Activated B cell treated with CpG ODN at 0.5 μM for 24 hours (primary cell): Measurements from ENCODE around the gene B4GALNT2. TPM values are rescaled to one million over a fixed set of nuclear protein-coding genes. Genes with fewer than 3 reads are reported as not detected.
"Not testable (repeated sequence)": the region's sequence is repeated elsewhere in the genome, so short reads cannot be mapped to it uniquely, and the experiment has no call there.

Experiments used
- ATAC-seq: fragments of 200-7000 bp; cut with Tn5 transposase; one replicate; pipeline ENCODE4 v1.10.0; 2021; ENCODE audit warnings: low read depth, mild to moderate bottlenecking, moderate library complexity
- CTCF ChIA-PET: fragments of 350-600 bp; sonication (Branson Sonifier 250); formaldehyde crosslinking; loops from one replicate; lab custom pipeline; 2021; ENCODE audit warnings: antibody characterized with exemption; lab: Charles Lee
- POLR2A ChIA-PET: fragments of 350-600 bp; sonication (Branson Sonifier 250); formaldehyde crosslinking; loops from one replicate; lab custom pipeline; 2021; ENCODE audit warnings: antibody characterized with exemption; lab: Charles Lee
- DNase-seq: peaks from one replicate; pipeline ENCODE4 v3.0.0; 2022
- H3K27ac Mint-ChIP-seq: one replicate; pipeline ENCODE4 v1.8.0; 2020; ENCODE audit warnings: mixed read lengths
- H3K27me3 Mint-ChIP-seq: one replicate; pipeline ENCODE4 v1.8.0; 2021; ENCODE audit warnings: mixed read lengths
- H3K36me3 Mint-ChIP-seq: one replicate; pipeline ENCODE4 v1.8.0; 2021; ENCODE audit warnings: low read depth, mixed read lengths
- H3K4me1 Mint-ChIP-seq: one replicate; pipeline ENCODE4 v1.8.0; 2021; ENCODE audit warnings: mixed read lengths
- H3K4me3 Mint-ChIP-seq: one replicate; pipeline ENCODE4 v1.8.0; 2020; ENCODE audit warnings: mild to moderate bottlenecking, mixed read lengths
- H3K9me3 Mint-ChIP-seq: one replicate; pipeline ENCODE4 v1.8.0; 2020; ENCODE audit warnings: mixed read lengths
- intact Hi-C: fragments of 100-400 bp; cut with micrococcal nuclease; formaldehyde crosslinking; loops from one replicate; pipeline ENCODE4 v1.15.1; 2024
- total RNA-seq: library from RNA; stranded (reverse); gene quantifications from 2 replicates; pipeline ENCODE4 v1.2.3, GENCODE V29; 2022
- TF ChIP-seq, protein P1 (sequence below): fragments of 200-600 bp; IDR thresholded peaks from one replicate; pipeline ENCODE4 v1.8.0; 2022; ENCODE audit warnings: antibody characterized with exemption, mild to moderate bottlenecking

B4GALNT2 gene
- total RNA-seq, 1 donor from 2014 or later, result 0.09 TPM

DNA sequence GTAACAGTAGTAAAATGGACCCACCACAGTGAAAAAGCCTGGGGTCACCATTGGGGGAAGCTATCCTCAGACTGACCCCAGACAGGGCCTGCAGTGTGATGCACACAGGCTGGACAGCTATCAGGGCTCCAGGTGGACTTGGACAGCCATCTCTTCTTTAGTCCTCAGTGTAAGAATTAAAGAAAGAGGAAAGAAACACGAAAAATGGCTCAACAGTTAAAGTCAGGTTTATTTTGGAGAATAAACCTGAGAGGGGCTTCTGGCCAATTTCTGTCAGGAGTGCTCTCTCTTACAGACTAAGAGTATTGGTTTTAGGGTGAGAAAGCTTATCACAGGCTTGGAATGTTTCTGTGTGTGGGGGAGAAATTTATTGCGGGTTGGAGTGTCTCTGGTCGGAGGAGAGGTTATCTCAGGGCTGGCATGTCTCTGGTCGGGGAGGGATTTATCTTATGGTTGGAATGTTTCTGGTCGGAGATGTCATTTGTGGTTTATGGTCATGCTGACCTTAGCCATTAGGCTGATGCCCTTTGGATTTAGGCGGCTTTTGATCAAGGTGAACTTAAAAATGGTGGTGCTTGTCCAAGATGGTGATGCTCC, 10.8 kb upstream of the B4GALNT2 start:
- DNase-seq, result no peak
- H3K27me3 Mint-ChIP-seq, result peaks cover 26% of the 10 kb centered on the region
- TF ChIP-seq, protein P1, sequence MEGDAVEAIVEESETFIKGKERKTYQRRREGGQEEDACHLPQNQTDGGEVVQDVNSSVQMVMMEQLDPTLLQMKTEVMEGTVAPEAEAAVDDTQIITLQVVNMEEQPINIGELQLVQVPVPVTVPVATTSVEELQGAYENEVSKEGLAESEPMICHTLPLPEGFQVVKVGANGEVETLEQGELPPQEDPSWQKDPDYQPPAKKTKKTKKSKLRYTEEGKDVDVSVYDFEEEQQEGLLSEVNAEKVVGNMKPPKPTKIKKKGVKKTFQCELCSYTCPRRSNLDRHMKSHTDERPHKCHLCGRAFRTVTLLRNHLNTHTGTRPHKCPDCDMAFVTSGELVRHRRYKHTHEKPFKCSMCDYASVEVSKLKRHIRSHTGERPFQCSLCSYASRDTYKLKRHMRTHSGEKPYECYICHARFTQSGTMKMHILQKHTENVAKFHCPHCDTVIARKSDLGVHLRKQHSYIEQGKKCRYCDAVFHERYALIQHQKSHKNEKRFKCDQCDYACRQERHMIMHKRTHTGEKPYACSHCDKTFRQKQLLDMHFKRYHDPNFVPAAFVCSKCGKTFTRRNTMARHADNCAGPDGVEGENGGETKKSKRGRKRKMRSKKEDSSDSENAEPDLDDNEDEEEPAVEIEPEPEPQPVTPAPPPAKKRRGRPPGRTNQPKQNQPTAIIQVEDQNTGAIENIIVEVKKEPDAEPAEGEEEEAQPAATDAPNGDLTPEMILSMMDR, result no peak
- no peak for ATAC-seq
- H3K36me3 Mint-ChIP-seq, result no peaks in the 10 kb centered on the region
- no peak overlapping the region for H3K27ac Mint-ChIP-seq
- intact Hi-C loops, result no loop called here
- H3K9me3 Mint-ChIP-seq, result no peaks in the 10 kb centered on the region
- ChIA-PET POLR2A (interaction anchor here (0.6 kb wide), 1 partner anchor 182 kb away, joined by 3 read pairs; no protein-coding TSS in a partner anchor), CTCF (no interaction called here)
- H3K4me3 Mint-ChIP-seq, result no peak overlapping the region
- H3K4me1 Mint-ChIP-seq, result no peaks in the 10 kb centered on the region

DNA sequence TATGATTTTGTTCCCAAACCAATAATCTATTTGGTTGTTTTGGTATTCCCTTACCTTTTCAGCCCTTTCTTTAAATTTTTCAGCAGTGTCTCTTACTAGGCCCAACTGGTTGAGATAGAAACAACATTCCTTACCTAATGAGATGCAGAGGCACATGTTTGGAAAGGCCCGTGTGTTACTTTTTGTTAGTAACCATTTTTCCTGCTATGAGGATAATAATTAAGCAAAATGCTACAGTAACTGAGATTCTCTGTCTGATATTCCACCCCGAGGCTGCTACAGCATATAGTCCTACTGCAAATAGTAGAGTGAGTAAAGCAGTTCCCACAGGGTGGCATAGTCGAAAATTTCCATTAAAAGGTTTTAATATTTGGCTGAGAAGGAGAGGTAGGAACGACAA, 10.0 kb upstream of the B4GALNT2 start:
- no peak overlapping the region for H3K4me3 Mint-ChIP-seq
- H3K36me3 Mint-ChIP-seq, result no peaks in the 10 kb centered on the region
- H3K9me3 Mint-ChIP-seq, result no peaks in the 10 kb centered on the region
- ATAC-seq, result no peak
- peaks cover 24% of the 10 kb centered on the region for H3K27me3 Mint-ChIP-seq
- intact Hi-C loops, result no loop called here
- H3K4me1 Mint-ChIP-seq, result no peaks in the 10 kb centered on the region
- ChIA-PET POLR2A (no interaction called here), CTCF (no interaction called here)
- H3K27ac Mint-ChIP-seq, result no peak overlapping the region
- no peak for DNase-seq
- TF ChIP-seq, protein P1, result no peak

DNA sequence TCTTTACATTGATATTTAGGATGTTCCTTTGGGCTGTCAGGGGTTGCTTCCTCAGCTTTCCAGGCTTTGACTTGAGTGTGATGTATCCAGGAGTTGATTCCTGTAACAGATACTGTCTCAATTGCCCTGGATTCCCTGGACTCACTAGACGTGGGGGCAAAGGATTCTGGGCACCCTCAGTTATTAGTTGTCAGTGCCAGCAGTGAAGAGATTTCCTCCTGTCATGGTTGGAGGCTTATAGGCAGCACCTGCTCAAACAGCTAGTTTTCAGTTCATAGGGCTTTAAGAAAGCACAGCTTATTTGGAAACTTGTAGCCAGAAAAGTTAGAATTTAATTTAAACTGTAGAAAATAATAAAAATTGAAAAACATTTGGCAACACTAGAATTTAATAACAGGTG, 9.5 kb upstream of the B4GALNT2 start:
- TF ChIP-seq, protein P1, result no peak
- ChIA-PET POLR2A (no interaction called here), CTCF (no interaction called here)
- no peaks in the 10 kb centered on the region for H3K36me3 Mint-ChIP-seq
- no peak overlapping the region for H3K27ac Mint-ChIP-seq
- ATAC-seq, result no peak
- no peak overlapping the region for H3K4me3 Mint-ChIP-seq
- no peaks in the 10 kb centered on the region for H3K4me1 Mint-ChIP-seq
- intact Hi-C loops, result no loop called here
- no peak for DNase-seq
- no peaks in the 10 kb centered on the region for H3K9me3 Mint-ChIP-seq
- peaks cover 26% of the 10 kb centered on the region for H3K27me3 Mint-ChIP-seq

DNA sequence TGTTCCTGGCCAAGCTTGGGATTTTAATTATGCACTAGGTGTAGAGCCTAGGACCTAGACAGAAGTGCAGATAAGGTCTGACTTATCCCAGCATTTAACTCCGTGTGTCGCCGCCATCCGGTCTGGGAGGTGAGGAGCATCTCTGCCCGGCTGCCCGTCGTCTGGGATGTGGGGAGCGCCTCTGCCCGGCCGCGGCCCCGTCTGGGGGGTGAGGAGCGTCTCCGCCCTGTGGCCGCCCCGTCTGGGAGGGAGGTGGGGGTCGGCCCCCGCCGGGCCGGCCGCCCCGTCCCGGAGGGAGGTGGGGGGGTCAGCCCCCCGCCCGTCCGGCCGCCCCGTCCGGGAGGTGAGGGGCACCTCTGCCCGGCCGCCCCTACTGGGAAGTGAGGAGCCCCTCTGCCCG, 7.1 kb upstream of the B4GALNT2 start:
- TF ChIP-seq, protein P1, result no peak
- POLR2A ChIA-PET, result no interaction called here
- Mint-ChIP-seq H3K9me3 (no peaks in the 10 kb centered on the region), H3K4me3 (no peak overlapping the region), H3K27ac (no peak overlapping the region), H3K4me1 (no peaks in the 10 kb centered on the region), H3K36me3 (no peaks in the 10 kb centered on the region), H3K27me3 (peaks cover 38% of the 10 kb centered on the region)
- intact Hi-C loops, result no loop called here
- CTCF ChIA-PET, result no interaction called here
- DNase-seq, result no peak
- ATAC-seq, result no peak

DNA sequence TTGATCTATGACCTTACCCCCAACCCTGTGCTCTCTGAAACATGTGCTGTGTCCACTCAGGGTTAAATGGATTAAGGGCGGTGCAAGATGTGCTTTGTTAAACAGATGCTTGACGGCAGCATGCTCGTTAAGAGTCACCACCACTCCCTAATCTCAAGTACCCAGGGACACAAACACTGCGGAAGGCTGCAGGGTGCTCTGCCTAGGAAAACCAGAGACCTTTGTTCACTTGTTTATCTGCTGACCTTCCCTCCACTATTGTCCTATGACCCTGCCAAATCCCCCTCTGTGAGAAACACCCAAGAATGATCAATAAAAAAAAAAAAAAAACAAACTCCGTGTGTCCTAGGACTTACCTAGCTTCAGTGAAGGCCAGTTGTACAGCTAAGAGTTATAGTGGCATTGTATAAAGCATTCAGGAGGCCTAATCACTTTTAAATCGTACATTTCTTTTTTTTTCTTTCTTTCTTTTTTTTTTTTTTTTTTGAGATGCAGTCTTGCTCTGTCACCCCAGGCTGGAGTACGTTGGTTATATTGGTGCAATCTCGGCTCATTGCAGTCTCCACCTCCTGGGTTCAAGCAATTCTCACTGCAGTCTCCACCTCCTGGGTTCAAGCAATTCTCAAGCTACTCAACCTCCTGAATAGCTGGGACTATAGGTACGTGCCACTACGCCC, 6.2 kb upstream of the B4GALNT2 start:
- DNase-seq, H3K4me3 Mint-ChIP-seq, H3K36me3 Mint-ChIP-seq, CTCF ChIA-PET, ATAC-seq, intact Hi-C loops, H3K9me3 Mint-ChIP-seq, H3K4me1 Mint-ChIP-seq, POLR2A ChIA-PET, H3K27ac Mint-ChIP-seq: not testable (repeated sequence)
- peaks cover 38% of the 10 kb centered on the region for H3K27me3 Mint-ChIP-seq

DNA sequence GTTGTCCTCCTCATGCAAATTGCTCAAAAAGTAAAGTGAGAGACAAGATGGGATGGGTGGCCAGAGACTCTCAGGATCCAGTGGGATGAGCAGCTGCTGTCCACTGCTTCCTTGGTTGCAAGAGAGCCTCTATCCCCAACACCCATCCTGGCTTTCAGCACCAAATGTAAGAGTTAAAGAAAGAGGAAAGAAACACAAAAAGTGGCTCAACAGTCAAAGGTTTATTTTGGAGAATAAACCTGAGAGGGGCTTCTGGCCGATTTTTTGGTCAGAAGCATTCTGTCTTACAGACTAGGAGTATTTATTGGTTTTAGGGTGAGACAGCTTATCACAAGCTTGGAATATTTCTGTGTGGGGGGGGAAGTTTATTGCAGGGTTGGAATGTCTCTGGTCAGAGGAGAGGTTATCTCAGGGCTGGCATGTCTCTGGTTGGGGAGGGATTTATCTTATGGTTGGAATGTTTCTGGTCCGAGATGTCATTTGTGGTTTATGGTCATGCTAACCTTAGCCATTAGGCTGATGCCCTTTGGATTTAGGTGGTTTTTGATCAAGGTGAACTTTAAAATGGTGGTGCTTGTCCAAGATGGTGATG, 3.1 kb upstream of the B4GALNT2 start:
- POLR2A ChIA-PET, CTCF ChIA-PET, DNase-seq, H3K4me3 Mint-ChIP-seq, H3K9me3 Mint-ChIP-seq, H3K27ac Mint-ChIP-seq, H3K36me3 Mint-ChIP-seq, ATAC-seq, intact Hi-C loops: not testable (repeated sequence)
- Mint-ChIP-seq H3K4me1 (peaks cover 10% of the 10 kb centered on the region), H3K27me3 (peaks cover 48% of the 10 kb centered on the region)
